Embryonic facial prominence (tissue), 1 donor: ENCODE results near the gene ADCK2.
"Not testable (repeated sequence)": the region's sequence is repeated elsewhere in the genome, so short reads cannot be mapped to it uniquely, and the experiment has no call there.

Experiments used
- DNase-seq: peaks from one replicate; pipeline ENCODE4 v3.0.0-alpha.2; 2016; ENCODE audit errors: extremely low spot score

The ADCK2 gene

DNA sequence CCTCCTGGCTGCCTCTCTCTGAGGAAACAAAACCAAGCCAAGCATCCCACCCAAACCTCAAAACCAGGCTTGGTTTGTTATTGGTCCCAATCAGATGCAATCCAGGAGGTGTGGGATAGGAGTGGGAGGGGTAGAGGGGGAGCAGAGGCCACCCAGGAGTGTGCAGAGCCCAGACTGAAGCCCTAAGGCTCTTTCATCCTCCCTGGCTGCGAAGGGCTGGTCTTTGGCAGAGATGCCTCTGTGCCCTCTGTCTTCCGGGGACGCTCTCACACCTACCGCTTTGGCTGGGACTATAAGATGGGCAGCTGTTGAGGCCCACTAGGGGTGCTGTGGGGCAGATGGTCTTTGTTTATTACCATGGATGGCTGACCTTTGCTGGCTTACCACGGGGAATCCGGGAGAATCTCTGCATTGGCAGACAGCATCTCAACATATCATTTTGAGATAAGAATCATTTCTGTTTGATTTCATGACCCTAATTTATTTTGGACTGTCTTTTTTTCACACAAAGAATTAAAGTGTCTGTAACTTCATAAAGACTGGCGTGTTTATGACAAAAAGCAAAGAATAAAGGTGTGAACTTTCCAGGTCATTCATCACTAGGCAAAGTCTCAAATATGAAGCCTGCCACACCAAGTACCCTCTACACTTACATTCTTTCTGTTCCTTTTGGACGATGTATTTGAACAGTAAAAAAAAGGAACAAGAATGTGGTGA lies 25.7 kb upstream of the ADCK2 start:
- no peak for DNase-seq

DNA sequence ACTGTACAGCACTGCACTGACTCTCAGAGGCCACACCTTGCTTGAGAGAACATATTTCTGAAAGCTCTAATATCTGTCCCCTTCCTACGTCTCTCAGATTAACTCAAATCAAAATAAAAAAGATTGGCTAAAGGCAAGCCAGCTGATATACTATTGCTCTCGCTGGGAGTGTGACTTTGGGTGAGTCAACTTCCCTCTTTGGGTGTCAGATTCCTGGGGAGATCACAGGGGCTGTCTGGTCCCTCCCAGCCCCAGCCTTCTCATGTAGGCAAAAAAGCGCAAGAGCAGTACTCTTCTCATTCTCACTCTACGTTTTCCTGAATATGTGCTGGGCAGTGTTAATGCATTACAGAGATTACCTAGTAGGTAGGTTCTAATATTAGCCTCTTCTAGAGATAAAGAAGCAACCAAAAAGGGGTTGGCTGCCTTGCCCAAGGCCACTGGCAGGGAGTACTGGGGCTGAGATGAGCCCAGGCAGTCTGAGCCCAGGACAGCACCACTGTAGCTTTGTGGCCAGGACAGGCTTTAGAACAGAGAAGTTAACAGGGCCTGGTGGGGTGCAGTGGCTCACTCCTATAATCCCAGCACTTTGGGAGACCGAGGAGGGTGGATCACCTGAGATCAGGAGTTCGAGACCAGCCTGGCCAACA lies 23.1 kb upstream of the ADCK2 start:
- DNase-seq = no peak

DNA sequence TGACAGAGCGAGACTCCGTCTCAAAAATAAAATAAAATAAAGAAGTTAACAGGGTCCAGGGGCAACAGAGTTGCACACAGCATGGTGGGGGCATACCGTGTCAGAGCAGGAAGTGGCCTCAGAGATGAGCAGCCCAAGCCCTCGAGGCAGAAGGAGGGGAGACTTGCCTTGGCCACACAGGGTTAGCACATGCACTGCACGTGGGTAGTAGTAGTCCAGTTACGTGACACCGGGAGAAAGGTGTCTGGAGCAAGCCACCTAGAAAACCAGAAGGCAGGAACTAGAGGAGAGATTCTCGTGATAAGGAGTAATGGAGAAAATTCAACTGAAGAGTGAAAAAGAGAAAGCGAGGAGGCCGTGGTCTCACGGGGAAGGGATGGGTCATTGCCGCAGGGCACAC lies 22.4 kb upstream of the ADCK2 start:
- DNase-seq = no peak

DNA sequence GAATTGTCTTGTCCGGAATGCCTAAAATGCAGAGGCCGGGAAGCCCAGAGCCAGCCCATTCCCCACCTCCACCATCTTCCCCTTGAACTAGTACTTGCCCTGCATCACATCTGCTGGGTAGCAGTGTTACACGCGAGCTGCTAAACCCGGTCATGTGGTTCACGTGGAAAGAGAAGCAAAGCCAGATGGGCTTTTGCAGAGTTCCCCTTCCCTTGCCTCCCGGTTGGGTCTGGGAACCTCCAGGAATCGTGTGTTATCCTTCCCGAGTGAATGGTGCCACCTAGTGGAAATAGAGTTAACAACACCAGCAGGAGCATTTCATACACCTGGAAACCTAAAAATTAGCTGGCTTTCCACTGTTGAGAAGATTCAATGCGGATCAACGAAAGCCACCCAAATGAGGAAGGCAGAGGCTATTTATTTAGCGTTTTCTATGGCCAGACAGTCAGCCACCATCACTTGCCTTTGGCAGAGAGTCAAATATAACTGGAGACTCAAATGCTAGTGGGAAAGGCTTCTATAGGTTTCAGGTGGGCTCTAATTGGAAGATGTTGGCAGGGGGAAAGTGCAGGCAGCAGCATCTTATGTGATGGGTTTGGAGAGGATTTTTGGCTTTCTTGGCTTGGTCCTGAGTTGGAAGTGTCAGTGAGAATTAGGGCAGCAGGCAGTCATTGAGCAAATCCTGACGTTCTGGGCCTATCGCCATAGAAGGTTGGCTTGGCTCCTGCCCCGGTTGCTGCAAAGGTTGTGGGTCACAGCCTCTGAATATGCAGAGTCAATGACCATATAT lies 19.2 kb upstream of the ADCK2 start:
- DNase-seq = peak; percentile 82

DNA sequence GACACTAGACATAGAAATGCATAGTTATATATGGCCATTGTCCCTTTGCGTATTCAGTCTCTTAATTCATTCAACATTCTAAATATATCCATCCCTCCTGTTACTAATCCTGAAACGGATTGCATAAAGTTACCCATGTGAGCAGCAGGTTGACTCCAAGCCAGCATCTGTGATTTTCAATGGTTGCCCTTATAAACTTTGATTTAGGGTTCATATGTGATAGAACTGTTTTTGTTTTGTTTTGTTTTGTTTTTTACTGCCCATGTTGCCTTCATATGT lies 18.7 kb upstream of the ADCK2 start:
- no peak for DNase-seq

DNA sequence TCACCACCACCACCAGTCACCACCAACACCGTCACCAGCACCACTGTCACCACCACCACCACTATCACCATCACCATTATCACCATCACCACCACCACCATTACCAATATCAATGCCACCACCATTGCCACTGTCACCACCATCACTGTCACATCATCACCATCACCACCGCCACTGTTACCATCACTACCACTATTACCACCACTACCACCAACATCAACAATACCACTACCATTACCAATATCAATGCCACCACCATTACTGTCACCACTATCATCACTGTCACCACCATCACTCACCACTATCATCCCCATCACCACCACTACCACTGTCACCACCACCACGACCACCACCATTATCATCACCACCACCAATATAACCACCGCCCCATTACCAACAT lies 18.1 kb upstream of the ADCK2 start:
- no peak for DNase-seq

DNA sequence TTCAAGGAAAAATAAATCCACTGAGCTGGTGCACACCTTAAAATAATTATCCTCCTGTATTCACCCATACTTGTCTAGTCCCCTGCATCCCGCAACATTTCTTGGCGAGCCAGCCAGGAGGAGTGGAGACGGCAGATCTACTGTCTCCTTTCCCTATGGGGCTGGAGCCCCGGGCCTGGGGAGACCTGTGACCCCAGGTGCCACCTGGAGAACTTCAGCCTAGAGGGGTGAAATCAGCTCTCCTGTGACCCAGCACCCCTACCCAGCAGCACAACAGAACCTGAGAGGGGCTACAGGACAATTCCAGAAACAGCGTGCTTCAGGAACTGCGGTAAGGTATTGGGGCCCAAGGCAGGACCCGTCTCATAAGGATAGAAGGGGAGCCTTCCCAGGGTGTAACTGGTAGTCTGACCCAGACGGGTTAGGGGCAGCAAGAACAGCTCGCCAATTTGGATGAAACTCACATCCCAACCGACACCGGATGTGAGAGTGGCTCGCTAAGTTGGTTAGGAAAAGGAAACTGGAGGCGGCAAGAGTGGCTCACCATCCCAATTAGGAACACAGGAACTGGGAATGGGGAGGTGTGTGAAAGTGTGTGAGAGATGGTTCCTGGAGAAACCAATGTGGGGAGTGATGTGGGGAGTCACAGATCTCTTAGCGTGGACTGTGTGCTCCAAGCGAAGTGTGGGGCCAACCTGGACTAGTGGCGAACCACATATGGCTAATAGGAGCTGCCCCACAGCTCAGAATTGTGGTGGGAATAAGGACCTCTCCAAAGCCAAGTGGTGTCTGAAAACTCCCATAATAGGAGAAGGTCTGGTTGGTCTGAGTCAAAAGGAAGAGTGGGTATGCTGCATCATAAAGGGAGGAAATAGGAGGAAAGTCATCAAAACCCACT lies 17.0 kb upstream of the ADCK2 start:
- no peak for DNase-seq

DNA sequence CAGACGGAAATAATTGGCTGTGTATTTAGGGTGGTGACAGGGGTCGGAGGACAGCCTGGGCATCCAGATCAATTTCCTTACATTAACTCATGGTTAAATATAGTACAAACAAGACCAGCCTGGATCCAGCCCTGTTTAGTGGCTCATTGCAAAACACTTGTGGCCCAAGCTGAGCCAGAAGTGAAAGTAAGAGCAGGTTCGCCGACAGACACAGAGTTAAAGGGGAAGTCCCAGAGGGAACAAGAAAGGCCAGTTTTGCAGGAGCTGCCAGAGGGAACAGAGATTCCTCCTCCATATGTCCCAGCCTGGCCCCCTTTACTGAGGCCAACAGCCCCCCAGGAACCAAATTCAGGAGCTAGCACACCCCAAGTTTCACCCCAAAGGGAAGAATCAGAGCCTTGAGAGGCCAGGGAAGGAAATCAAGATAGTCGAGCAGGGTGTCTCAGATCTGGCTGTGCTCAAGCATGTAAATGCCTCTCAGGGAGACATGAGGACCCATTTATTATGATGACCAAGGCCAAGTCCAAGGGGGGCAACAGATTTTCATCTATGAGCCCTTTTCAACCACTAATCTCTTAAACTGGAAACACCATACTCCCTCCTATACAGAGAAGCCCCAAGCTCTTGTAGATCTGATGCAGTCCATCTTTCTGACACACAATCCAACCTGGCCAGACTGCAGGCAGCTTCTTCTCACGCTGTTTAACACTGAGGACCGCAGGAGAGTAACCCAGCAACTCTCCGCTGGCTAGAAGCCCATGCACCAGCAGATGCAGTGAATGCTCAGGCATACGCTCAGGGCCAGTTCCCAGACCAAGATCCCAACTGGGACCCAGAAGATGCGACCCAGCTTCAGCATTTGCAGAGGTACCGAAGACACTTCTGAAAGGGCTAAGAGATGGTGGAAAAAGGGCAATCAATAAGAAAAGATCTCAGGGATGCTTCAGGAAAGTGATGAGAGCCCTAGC lies 15.9 kb upstream of the ADCK2 start:
- no peak for DNase-seq

DNA sequence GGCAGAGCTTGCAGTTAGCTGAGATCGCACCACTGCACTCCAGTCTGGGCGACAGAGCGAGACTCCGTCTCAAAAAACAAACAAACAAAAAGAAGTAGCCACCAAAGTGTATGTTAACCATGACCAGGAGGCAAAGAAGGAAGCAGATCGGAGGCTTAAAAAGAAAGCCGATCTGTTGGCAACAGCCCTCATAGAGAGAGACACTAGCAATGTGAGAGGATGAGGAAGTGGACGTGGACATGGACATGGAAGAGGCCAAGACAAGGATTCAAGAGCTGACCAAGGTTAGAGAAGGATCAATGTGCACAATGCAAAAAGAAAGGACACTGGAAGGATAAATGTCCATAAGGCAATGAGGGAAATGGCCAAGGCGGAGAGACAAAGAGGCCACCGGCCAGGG lies 14.9 kb upstream of the ADCK2 start:
- no peak for DNase-seq

DNA sequence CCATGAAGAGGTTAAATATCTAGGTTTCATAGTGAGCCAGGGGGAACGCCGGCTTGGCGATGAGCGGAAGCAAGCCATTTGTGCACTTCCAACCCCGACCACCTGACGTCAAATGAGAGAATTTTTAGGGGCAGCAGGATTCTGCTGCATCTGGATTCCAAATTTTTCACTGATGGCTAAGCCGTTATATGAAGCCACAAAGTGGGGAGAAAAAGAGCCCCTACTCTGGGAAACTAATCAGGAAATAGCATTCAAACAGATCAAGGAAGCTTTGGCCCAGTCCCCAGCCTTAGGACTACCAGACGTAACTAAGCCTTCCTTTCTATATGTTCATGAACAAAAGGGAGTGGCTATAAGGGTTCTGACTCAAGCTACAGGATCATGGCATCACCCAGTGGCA lies 12.9 kb upstream of the ADCK2 start:
- DNase-seq = no peak

DNA sequence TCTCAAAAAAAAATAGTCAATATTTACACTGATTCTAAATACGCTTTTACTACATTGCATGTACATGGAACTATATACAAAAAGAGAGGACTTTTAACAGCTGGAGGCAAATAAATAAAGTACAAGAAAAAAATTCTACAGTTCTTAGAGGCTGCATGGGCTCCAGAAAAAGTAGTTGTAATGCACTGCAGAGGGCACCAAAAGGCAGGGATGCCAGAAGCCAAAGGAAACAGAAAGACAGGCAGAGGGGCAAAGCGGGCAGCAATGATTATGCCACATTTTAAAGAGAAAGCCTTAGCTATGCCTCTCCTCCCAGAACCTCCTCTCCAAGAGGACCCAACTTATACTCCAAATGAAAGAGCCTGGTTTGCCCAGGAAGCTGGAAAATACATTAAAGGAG lies 11.6 kb upstream of the ADCK2 start:
- no peak for DNase-seq

DNA sequence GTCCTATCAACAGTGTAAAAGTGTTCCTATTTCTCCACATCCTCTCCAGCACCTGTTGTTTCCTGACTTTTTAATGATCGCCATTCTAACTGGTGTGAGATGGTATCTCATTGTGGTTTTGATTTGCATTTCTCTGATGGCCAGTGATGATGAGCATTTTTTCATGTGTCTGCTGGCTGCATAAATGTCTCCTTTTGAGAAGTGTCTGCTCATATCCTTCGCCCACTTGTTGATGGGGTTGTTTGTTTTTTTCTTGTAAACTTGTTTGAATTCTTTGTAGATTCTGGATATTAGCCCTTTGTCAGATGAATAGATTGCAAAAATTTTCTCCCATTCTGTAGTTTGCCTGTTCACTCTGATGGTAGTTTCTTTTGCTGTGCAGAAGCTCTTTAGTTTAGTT lies 9.8 kb upstream of the ADCK2 start:
- DNase-seq = not testable (repeated sequence)

DNA sequence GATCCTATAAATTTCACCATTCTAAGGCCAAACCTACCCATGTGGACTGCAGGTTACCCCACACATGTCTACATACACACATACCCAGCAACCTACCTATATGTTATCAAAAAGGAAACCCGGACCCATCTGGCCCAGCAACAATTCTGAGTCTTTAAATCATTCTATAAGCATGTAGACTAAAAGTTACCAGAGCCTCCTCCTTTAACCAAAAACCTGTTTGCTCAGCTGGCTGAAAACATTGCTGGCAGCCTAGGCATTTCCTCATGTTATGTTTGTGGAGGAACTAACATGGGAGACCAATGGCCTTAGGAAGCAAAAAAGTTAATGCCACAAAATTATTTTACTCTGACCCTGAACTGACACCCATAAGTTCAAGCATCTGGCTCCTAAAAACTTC lies 5.3 kb upstream of the ADCK2 start:
- DNase-seq = no peak

DNA sequence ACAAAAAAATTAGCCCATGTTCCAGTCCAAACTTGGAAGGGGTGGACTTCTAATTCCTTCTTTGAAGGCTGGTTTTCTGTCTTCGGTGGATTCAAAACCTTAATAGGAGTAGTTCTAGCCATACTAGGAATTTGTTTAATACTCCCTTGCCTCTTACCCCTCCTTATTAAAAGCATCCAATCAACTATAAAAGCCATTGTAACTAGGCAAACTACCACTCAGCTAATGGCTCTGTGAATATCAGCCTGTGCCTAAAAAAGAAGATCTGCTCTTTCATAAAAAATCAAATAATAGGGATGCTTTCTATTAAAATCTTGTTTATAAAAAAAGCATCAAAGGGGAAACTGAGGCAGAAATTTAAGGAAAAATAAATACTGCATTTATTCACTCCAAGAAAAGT lies 4.1 kb upstream of the ADCK2 start:
- DNase-seq = no peak

DNA sequence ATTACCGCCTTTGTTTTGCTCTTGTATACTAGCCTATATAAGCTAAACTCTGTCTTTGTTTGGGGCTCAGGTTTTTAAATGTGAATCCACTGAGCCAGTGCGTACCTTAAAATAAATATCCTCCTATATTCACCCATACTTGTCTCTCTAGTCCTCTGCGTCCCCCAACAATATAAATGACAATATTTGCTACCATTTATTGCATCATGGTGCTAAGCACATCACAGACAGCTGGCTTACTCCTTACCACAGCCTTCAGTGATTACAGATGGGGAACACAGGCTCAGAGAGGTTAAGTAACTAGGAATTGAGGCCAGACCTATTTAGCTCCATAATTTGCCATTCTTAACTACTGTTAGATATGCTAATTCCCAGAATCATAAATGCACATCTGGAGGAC lies 3.4 kb upstream of the ADCK2 start:
- DNase-seq = no peak

DNA sequence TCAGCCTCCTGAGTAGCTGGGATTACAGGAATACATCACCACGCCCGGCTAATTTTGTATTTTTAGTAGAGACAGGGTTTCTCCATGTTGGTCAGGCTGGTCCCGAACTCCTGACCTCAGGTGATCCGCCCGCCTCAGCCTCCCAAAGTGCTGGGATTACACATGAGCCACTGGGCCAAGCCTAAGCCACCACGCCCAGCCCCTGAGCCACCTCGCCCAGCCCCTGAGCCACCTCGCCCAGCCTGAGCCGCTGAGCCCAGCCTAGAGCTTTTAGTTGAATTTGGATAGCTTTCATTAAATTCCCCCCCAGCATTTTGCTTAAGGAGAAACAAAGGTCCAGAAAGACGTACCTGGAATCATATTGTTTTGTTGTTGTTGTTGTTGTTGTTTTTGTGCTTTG lies 2.9 kb upstream of the ADCK2 start:
- DNase-seq = not testable (repeated sequence)

DNA sequence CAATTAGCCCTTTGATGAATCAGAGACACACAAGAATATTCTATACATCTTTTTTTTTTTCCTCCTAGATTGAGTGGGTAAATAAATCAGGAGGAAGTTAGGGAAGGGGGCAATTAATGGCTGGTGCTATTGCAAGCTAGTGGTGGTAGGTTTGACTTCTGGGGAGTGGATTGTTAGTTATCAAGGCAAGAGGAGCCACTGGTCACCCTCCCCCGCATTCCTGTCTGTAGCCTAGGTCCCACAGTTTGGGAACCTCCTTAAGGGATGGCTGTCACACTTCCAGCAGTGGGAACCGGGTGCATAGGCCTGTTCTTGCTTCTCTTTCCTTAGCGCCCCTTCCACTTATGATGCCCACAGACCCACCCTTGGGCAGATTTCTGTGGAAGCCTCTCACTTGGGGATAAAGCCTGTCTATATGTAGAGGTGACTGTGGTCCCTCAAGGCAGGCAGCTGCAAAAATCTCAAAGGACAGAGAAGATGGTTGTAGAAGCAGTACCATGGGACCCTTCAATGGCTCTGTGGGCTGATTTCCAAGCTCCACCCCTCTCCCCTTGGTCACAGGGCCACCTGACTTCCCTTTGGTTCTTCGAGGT lies 2.3 kb upstream of the ADCK2 start:
- DNase-seq = no peak

DNA sequence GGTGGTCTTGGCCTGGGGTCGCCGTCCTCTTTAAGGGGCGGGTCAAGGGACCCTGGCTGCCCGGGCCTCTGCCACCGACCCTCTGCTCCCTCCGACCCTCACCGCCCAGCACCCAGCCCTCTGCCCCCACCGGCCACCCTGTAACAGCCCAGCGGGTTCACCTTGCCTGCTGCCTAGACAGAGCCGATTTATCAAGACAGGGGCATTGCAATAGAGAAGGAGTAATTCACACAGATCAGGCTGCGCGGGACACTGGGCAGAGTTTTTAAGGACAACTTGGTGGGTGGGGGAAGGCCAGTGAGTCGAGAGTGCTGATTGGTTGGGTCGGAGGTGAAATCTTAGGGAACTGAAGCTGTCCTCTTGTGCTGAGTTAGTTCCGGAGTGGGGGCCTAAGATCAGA lies 779 bp upstream of the ADCK2 start:
- DNase-seq = no peak

DNA sequence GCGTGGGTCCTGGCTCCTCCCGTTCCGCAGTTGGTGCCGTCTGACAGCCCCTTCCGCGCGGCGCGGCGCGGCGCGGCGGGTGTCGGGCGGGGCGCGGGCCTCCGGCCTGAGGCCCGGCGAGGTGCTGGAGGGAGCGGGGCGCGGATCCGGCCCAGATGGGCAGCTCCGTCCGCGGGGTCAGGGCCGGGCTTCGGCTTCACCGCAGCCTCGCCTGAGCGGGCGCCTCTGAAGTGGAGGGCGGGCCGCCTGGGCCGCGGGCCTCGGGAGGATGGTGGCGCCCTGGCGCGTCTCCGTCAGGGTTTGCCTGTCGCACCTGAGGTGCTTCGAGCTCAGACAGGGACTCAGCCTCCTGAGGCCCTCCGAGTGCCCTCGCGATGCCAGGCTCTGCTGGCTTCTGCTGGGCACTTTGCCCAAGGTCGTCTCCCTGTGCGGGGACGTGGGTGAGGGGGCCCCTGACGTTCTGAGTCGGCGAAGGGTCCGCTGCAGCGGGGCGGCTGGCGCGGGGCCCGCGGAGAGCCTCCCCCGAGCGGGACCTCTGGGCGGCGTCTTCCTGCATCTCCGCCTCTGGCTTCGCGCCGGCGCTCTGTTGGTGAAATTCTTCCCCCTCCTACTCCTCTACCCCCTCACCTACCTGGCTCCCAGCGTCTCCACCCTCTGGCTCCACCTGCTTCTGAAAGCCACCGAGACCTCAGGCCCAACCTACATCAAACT lies 473 bp downstream of the ADCK2 start:
- no peak for DNase-seq

DNA sequence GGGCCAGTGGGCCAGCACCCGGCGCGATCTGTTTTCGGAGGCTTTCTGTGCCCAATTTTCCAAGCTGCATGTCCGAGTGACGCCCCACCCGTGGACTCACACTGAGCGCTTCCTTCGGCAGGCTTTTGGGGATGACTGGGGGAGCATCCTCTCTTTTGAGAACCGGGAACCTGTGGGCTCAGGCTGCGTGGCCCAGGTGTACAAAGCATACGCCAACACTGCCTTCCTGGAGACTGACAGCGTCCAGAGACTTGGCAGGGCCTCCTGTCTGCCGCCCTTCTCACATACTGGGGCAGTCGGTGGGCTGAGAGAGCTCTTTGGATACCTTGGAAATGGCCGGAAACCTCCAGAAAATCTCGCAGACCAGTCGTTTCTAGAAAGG lies 1.0 kb downstream of the ADCK2 start:
- no peak for DNase-seq
